Amygdala (tissue), 56 donors: ENCODE results near the gene CD80.
"Not testable (repeated sequence)": the region's sequence is repeated elsewhere in the genome, so short reads cannot be mapped to it uniquely, and the experiment has no call there.

ENCODE experiments used
- DNase-seq, 56 donors: peaks; one replicate each; lab custom pipeline; 2025; lab: John Stamatoyannopoulos, UW

CD80 gene

DNA sequence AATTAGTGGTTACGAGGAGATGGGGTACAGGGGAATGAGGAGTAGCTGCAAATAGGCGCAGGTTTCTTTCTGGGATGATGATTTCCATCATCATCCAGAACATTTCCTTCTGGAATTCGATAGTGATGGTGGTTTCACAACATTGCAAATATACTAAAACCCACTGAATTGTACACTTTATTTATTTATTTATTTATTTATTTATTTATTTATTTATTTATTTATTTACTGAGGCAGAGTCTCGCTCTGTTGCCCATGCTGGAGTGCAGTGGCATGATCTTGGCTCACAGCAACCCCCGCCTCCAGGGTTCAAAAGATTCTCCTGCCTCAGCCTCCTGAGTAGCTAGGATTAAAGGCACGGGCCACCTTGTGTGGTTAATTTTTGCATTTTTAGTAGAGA is 6.5 kb downstream of the CD80 start:
- not testable (repeated sequence) for DNase-seq

DNA sequence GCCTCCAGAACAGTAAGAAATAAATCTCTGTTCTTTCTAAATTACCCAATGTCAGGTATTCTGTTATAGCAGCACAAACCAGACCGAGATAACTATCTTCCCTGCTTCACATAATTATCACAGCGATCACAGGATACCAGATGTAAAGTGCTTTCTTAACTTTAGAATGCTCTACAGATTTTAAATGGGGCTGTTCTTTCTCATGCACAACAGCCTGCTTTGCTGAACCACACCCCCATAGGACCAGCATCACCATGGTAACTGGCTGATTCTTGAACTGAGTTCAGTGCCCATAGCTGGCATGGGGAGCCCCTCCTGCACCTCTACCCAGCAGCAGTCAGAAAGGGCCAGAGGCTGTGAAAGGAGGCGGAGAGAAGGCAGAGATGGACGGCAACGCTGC is 7.8 kb downstream of the CD80 start:
- no peak for DNase-seq

- DNase-seq = no peak
Observed at GRCh38 chr3:119550192-119550910, 9.1 kb downstream of the CD80 start.

- no peak for DNase-seq
Observed at GRCh38 chr3:119548341-119548740, 11.1 kb downstream of the CD80 start.

DNA sequence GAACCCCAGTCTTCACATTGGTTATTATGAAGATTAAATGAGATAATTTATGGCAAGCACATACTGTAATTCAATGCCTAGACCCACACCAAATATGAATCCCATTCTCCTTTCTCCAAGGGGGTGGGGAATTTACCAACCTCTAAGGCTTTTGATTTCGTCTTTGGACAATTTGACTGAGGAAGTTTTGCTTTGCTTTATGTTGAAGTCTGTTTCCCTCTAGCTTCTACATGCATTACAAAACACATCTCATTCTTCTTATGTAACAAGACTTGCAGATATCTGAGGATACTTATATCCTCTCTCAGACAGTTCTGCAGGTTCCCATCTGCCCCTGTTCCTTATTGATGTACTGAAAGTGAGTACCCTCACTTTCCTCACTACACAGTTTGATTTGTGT is 12.2 kb downstream of the CD80 start:
- no peak for DNase-seq

GRCh38 chr3:119543147-119543546 is 16.3 kb downstream of the CD80 start:
- DNase-seq = no peak

GRCh38 chr3:119542168-119542767 is 17.1 kb downstream of the CD80 start:
- DNase-seq = no peak

DNA sequence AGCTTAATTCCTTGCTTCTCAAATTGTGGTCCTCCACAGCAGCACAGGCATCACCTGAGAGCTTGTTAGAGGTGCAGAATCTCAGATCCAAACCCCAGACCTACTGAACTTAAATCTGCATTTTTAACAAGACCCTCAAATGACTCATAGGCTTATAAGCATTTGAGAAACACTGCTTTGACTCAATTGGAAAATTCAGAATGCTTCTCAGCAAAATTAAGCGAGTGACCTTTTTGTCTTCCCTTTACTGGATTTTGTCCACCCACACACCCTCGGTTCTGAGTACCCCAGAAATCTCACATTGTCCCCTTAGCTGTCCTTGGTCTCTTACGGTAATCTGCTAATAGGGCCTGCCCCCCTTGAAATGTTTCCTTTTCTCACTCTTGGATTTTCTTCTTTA is 17.9 kb downstream of the CD80 start:
- no peak for DNase-seq

DNA sequence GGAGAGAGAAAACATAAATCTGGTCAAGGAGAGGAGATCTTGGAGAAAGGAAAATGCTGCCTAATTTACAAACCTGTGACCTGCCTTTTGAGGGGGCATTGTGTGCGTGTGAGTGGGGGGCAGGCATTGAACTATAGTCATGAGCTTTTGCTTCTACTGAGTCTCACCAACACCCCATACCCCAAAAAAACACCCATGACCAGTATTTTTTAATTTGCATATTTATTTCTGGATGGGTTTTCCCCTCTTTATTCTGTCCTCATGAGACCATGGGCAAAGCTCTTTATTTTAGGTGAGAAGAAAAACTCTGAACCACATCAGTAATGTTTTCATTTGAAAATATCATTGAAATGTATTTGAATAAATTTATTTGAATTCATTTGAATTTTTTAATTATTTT is 20.6 kb downstream of the CD80 start:
- no peak for DNase-seq

- no peak for DNase-seq
Observed at GRCh38 chr3:119536757-119537156, 22.7 kb downstream of the CD80 start.

DNA sequence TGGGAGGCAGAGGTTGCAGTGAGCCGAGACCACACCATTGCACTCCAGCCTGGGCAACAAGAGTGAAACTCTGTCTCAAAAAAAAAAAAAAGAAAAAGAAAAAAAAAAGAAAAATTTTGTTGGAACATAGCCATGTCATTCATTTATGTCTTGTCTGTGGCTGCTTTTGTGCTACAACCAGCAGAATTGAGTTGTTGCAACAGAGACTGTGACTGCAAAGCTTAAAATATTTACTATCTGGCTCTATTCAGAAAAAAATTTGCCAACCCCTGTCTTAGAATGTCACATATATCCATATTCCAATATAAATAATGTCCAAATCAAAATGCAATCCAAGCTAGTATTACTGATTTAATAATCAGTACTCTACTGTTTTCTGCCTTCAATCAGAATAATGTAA is 25.1 kb downstream of the CD80 start:
- DNase-seq = no peak

- peak in 1 of 56 donors; percentile 1 for DNase-seq
Observed at GRCh38 chr3:119531151-119531550, 28.3 kb downstream of the CD80 start.

DNA sequence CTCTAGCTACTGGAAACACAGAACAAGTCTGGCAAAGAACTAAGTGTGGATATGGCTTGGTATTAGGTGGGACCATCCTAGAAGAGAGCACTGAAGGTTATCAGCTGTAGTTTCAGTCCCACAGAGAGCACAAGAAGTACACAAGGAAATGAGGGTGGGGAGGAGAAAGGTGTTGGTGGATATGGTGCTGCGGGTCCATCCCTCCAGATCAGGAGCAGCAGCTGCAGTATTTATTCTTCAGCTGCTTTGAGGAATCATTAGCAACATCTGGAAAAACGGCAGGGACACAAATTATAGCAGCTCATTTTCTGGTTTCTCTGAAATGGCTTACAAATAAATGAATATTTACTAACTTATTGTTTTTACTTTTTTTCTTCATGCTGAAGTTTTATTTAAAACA is 29.0 kb downstream of the CD80 start:
- DNase-seq = no peak

DNA sequence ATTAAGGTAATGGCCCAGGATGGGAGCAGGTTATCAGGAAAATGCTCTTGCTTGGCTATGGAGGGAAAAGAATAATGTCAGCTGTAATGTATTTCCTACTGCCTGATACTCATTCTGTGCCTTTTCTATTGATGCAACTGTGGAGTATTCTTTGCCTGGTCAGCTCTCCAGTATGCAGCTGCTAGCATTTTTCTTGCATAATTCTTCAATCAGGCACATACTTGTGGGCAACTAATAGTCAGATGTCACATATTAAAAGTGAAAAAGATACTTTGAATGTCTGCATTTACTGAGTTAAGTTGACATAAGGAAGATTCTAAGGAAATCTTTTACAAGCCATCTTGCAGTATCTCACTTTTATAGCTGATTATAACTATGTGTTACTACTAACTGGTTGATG is 29.5 kb downstream of the CD80 start:
- no peak for DNase-seq

- no peak for DNase-seq
Observed at GRCh38 chr3:119527714-119528113, 31.7 kb downstream of the CD80 start.

DNA sequence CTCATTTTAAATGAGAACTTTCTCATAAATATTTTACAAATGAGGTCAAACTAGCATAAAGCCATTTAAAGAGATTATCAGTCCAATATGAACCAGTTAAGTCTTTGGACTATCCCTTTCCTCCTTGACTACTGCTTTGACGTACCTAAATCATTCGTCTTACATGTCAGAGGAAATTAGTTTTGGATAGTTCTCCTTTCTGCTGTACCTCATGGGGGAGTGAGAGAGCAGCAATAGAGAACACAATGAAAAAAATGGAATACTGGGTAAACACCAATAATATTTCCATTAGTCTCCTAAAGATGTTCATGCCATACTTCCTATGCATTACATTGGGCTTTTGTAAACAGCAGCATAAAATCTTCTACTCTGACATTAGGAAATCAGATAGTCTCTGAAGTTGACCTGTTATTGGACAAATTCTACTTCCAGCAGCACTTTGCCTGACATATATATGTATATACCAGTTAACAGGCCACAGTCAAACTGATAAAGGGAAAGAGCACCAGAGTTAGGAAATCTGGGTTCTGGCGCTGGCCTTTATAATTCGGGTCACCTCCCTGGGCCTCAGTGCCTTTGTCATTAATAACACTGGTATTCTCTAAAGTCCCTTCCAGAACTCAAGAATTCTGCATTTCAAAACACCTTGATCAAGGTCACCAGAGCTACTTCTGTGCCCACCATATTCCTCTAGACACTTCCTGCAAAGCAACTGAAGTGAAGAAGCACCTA is 34.3 kb downstream of the CD80 start:
- DNase-seq = no peak

DNA sequence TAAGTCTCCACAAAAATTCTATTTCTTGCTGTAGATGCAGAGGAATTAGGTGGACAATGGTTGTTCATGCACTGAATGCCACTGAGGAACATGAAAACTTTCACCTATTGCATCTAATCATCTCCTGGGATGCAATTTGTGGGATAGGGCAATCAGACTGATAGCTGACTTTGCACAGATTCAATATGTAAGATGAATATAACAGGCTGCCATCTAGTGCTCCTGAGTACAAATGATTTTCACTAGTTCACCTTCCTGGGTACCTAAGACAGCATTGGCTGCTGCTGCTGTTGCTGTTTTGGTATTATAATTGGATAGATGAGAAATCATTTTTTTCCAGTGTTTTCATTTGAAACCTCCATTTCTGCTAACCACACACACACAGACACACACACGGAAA is 41.4 kb downstream of the CD80 start:
- no peak for DNase-seq

GRCh38 chr3:119517112-119517511 is 42.3 kb downstream of the CD80 start:
- no peak for DNase-seq

- DNase-seq = no peak
Observed at GRCh38 chr3:119514637-119515036, 44.8 kb downstream of the CD80 start.

DNA sequence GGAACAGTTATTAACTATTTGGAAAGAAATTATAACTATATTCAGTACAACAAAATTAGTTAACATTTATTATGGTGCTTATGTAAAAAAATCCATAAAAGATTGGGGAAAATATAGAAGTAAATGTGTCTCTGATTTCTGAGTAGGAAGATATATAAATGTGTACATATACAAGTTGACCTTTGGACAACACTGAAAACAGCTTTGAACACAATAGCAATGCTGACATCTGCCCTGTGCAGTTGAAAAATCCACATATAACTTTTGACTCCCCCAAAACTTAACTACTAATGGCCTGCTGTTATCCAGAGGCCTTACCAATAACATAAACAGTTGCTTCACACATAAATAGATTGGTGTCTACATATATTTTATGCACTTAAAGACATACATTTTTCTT is 48.7 kb downstream of the CD80 start:
- DNase-seq = no peak

DNA sequence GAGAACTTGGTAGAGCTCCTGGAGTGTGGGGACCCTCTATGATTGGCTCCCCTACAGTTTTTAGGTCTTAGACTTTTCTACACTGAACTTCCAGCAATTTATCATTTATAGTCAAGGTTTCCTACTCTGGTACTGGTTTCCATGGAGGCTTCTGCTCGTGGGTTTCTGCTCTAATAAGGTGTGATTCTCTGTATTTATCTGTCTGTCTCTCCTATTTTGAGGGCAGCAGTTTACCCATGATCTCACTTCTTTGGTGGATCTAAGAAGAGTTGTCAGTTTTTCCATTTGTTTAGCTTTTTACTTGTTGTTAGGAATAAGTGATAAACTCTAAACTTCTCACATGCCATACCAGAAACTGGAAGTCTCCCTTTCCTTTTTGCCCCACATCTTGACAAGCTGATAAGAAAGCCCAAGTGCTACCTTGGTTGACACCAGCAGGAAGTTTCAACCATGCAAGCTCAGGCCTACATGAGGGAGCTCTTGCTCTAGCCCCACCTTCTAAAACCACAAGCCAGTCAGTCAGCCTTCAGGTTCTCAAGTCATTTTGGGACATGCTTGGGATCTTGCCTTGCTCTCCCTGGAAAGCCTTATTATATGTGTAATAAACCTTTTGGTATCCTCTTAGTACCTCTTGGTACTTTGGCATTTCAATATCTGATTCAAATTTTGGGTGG is 51.1 kb downstream of the CD80 start:
- DNase-seq = no peak
